ENCODE measurements around the gene TGFB3. TPM values are rescaled to one million over a fixed set of nuclear protein-coding genes. Genes with fewer than 3 reads are reported as not detected.
A peak's percentile ranks its signal among the peaks of the same experiment; 100 is the strongest.

Gene TGFB3
- total and polyA plus RNA-seq, 2 donors from 2014 or later = 5.2 to 39.5 TPM

DNA sequence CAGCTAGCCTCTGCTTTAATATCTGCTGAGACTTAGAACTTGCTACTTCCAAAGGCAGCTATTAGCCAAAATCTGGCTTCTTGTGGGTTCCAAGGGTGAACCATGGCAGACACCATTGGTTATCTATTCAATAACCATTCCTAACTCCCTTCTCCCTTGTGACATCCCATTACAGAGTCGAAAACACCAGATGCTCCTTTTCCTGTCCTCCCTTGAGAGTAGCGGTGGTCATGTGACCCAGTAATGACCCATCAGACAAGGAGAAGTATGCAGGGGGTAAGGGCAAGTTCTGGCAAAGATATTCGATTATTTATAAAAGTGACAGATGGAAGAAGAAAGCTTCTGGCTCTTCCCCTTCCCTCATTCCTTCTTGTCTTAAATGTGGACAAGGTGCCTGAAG lies 20.1 kb downstream of the TGFB3 start:
- Histone ChIP-seq H3K27ac (ENCODE audit: low read depth in 2 of 2, low read length in 2 of 2) (no peak overlapping the region), H3K4me3 (ENCODE audit: low read length in 3 of 3) (no peak overlapping the region), H3K36me3 (ENCODE audit: control insufficient read depth in 2 of 3, insufficient read depth in 3 of 3, low read length in 3 of 3) (peaks cover 0 to 4% (median 2%) of the 10 kb centered on the region in 3 donors), H3K9me3 (ENCODE audit: control insufficient read depth in 2 of 3, insufficient read depth in 1 of 3, low read length in 3 of 3) (no peaks in the 10 kb centered on the region), H3K4me1 (ENCODE audit: control insufficient read depth in 2 of 3, insufficient read depth in 2 of 3, low read depth in 1 of 3, low read length in 3 of 3) (no peaks in the 10 kb centered on the region), H3K27me3 (ENCODE audit: control insufficient read depth, insufficient read depth, low read length) (no peaks in the 10 kb centered on the region), H3K9ac (ENCODE audit: low read length in 3 of 3) (no peak overlapping the region)
- DNase-seq (no peak), FAIRE-seq (no peak)
- intact Hi-C loops (cut with DNase I) = no loop called here
- TF ChIP-seq, protein P1, sequence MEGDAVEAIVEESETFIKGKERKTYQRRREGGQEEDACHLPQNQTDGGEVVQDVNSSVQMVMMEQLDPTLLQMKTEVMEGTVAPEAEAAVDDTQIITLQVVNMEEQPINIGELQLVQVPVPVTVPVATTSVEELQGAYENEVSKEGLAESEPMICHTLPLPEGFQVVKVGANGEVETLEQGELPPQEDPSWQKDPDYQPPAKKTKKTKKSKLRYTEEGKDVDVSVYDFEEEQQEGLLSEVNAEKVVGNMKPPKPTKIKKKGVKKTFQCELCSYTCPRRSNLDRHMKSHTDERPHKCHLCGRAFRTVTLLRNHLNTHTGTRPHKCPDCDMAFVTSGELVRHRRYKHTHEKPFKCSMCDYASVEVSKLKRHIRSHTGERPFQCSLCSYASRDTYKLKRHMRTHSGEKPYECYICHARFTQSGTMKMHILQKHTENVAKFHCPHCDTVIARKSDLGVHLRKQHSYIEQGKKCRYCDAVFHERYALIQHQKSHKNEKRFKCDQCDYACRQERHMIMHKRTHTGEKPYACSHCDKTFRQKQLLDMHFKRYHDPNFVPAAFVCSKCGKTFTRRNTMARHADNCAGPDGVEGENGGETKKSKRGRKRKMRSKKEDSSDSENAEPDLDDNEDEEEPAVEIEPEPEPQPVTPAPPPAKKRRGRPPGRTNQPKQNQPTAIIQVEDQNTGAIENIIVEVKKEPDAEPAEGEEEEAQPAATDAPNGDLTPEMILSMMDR (IDR thresholded peaks at IDR 0.05; ENCODE audit: borderline replicate concordance, extremely low read depth, insufficient read depth) = no peak

DNA sequence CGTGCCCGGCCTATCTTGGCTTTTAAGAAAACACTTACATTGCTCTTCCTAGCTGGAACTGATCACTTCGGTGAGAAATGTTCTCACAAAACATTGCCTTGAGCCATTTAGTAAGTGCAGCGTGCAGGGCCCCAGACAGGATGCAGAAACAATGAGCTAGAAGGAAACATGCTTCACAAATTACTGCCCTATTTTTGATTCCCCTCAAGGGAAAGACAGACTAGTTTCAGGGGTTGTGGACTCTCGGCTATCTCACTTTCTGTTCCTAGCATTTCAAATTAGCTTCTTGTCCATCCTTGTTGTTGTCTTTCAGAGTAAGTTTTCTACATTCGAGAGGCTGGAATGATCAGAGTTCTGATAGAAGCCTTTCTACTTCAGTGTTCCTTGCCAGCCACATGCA lies 21.6 kb downstream of the TGFB3 start:
- Histone ChIP-seq H3K36me3 (ENCODE audit: control insufficient read depth in 2 of 3, insufficient read depth in 3 of 3, low read length in 3 of 3) (peaks cover 0 to 2% (median 2%) of the 10 kb centered on the region in 3 donors), H3K27me3 (ENCODE audit: control insufficient read depth, insufficient read depth, low read length) (no peaks in the 10 kb centered on the region), H3K9ac (ENCODE audit: low read length in 3 of 3) (no peak overlapping the region), H3K4me1 (ENCODE audit: control insufficient read depth in 2 of 3, insufficient read depth in 2 of 3, low read depth in 1 of 3, low read length in 3 of 3) (no peaks in the 10 kb centered on the region), H3K9me3 (ENCODE audit: control insufficient read depth in 2 of 3, insufficient read depth in 1 of 3, low read length in 3 of 3) (no peaks in the 10 kb centered on the region), H3K4me3 (ENCODE audit: low read length in 3 of 3) (no peak overlapping the region), H3K27ac (ENCODE audit: low read depth in 2 of 2, low read length in 2 of 2) (no peak overlapping the region)
- DNase-seq (peak in 1 of 5 donors; percentile 48), FAIRE-seq (no peak)
- TF ChIP-seq, protein P1 (IDR thresholded peaks at IDR 0.05; ENCODE audit: borderline replicate concordance, extremely low read depth, insufficient read depth) = no peak
- intact Hi-C loops (cut with DNase I) = no loop called here

DNA sequence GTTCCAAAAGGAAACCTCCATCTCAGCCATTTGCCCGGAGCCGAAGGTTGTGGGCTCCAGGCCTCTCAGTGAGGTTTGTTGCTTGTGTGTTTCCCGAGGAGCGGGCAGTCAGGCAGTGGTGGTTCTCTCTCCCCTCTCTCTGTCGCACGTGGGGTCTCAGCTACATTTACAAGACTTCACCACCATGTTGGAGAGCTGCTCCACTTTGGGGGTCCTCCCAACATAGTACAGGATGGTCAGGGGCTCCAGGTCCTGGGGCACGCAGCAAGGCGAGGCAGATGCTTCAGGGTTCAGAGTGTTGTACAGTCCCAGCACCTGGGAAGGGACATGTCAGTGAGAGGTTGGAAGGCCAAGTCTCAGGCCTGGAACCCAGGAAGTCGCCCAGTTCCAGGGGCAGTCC lies 22.8 kb downstream of the TGFB3 start:
- DNase-seq = no peak
- no peaks in the 10 kb centered on the region for H3K4me1 ChIP-seq (ENCODE audit: control insufficient read depth in 2 of 3, insufficient read depth in 2 of 3, low read depth in 1 of 3, low read length in 3 of 3)
- H3K9me3 ChIP-seq (ENCODE audit: control insufficient read depth in 2 of 3, insufficient read depth in 1 of 3, low read length in 3 of 3) = no peaks in the 10 kb centered on the region
- H3K4me3 ChIP-seq (ENCODE audit: low read length in 3 of 3) = no peak overlapping the region
- no peak overlapping the region for H3K9ac ChIP-seq (ENCODE audit: low read length in 3 of 3)
- H3K27me3 ChIP-seq (ENCODE audit: control insufficient read depth, insufficient read depth, low read length) = no peaks in the 10 kb centered on the region
- no peaks in the 10 kb centered on the region for H3K36me3 ChIP-seq (ENCODE audit: control insufficient read depth in 2 of 3, insufficient read depth in 3 of 3, low read length in 3 of 3)
- no peak overlapping the region for H3K27ac ChIP-seq (ENCODE audit: low read depth in 2 of 2, low read length in 2 of 2)
- intact Hi-C loops (cut with DNase I) = no loop called here
- no peak for FAIRE-seq
- TF ChIP-seq, protein P1 (IDR thresholded peaks at IDR 0.05; ENCODE audit: borderline replicate concordance, extremely low read depth, insufficient read depth) = no peak

DNA sequence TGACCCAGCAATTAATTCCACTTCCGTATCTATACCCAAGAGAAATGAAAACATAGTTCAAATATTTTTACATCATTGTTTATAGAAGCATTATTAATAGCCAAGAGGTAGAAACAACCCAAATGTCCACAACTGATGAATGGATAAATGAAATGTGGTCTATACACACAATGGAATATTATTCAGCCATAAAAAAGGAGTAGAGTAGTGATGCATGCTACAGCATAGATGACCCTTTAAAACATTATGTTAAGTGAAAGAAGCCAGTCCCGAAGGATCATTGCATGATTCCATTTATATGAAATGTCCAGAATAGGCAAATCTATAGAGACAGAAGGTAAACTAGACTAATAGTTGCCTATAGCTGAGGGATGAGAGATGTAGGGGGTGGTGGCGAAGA lies 29.3 kb downstream of the TGFB3 start:
- no peak for FAIRE-seq
- intact Hi-C loops (cut with DNase I) = no loop called here
- no peak overlapping the region for H3K4me3 ChIP-seq (ENCODE audit: low read length in 3 of 3)

More for the DNA sequence above, 29.3 kb downstream of the TGFB3 start:
- Histone ChIP-seq H3K9ac (ENCODE audit: low read length in 3 of 3) (no peak overlapping the region), H3K36me3 (ENCODE audit: control insufficient read depth in 2 of 3, insufficient read depth in 3 of 3, low read length in 3 of 3) (no peaks in the 10 kb centered on the region), H3K9me3 (ENCODE audit: control insufficient read depth in 2 of 3, insufficient read depth in 1 of 3, low read length in 3 of 3) (no peaks in the 10 kb centered on the region), H3K4me1 (ENCODE audit: control insufficient read depth in 2 of 3, insufficient read depth in 2 of 3, low read depth in 1 of 3, low read length in 3 of 3) (no peaks in the 10 kb centered on the region), H3K27ac (ENCODE audit: low read depth in 2 of 2, low read length in 2 of 2) (no peak overlapping the region), H3K27me3 (ENCODE audit: control insufficient read depth, insufficient read depth, low read length) (no peaks in the 10 kb centered on the region)
- TF ChIP-seq, protein P1 (IDR thresholded peaks at IDR 0.05; ENCODE audit: borderline replicate concordance, extremely low read depth, insufficient read depth) = no peak
- no peak for DNase-seq

Measured in kidney (tissue), 14 donors.